Sciatic nerve (tissue), 2 donors: ENCODE results near the gene MGLL. TPM values are rescaled to one million over a fixed set of nuclear protein-coding genes. Genes with fewer than 3 reads are reported as not detected.

Source experiments
- ATAC-seq: fragments of 200-7000 bp; cut with Tn5 transposase; one replicate; pipeline ENCODE4 v1.9.1; 2020; ENCODE audit warnings: mild to moderate bottlenecking, moderate library complexity
- DNase-seq: peaks from one replicate; pipeline ENCODE4 v3.0.0-alpha.2; 2020; ENCODE audit warnings: low spot score
- intact Hi-C: fragments of 100-400 bp; cut with DNase I; formaldehyde crosslinking; loops from one replicate; pipeline ENCODE4 v1.14.2; 2022
- total RNA-seq: library from RNA; stranded (reverse); fragmentation: NEBNext Ultra II Directional; extraction: Animal tissue kit (Norgen Biotek cat#: 25700); gene quantifications from one replicate; pipeline ENCODE4 v1.2.1, GENCODE V29; 2021
- donor health status: DM: no; HTN: no; CAD: no.
- donor health status: DM: no; HTN: no; CAD: no.

The MGLL gene
- total RNA-seq, 1 donor from 2014 or later = 178 TPM

GRCh38 chr3:127815641-127816605 is 6.4 kb downstream of the MGLL start:
- intact Hi-C loops = loop anchor here (10.0 kb wide), 1 partner anchor 131 kb away; no protein-coding TSS in a partner anchor
- no peak for DNase-seq
- no peak for ATAC-seq

- DNase-seq (no peak), ATAC-seq (no peak)
- intact Hi-C loops = loop anchor here (10.0 kb wide), 1 partner anchor 130 kb away; no protein-coding TSS in a partner anchor
Measured at GRCh38 chr3:127815001-127815400, 7.3 kb downstream of the MGLL start.

DNA sequence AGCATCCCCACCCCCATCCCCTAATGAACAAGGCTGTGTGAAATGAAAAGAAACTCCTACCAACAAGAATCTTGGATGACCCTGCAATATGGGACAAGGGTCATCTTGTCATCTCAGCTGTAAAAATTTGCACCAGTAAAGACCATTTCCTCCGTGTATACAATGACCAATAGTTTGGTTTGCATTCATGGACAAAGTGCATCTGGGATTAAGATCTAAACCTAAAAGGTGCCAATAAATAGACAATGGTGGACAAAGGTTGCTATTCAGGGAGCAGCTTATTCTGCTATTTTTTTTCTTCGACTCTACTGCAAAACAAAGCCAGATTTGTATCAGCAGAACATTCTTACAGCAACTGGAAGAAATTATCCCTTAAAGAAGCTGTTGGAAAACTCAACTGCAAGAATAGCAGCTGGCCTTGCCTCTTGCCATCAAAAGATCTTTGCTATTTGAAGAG is 8.0 kb downstream of the MGLL start:
- intact Hi-C loops = loop anchor here (10.0 kb wide), 1 partner anchor 130 kb away; no protein-coding TSS in a partner anchor
- DNase-seq (no peak), ATAC-seq (peak; percentile 74)

- ATAC-seq = no peak
- intact Hi-C loops = loop anchor here (10.0 kb wide), 1 partner anchor 127 kb away; no protein-coding TSS in a partner anchor
- no peak for DNase-seq
Measured at GRCh38 chr3:127812151-127812550, 10.2 kb downstream of the MGLL start.

GRCh38 chr3:127811717-127812116 is 10.6 kb downstream of the MGLL start:
- intact Hi-C loops = loop anchor here (10.0 kb wide), 1 partner anchor 127 kb away; no protein-coding TSS in a partner anchor
- DNase-seq (no peak), ATAC-seq (no peak)

- ATAC-seq = no peak
- intact Hi-C loops = loop anchor here (10.0 kb wide), 1 partner anchor 125 kb away; no protein-coding TSS in a partner anchor
- DNase-seq = no peak
Measured at GRCh38 chr3:127809611-127810010, 12.7 kb downstream of the MGLL start.

- intact Hi-C loops = no loop called here
- DNase-seq (no peak), ATAC-seq (no peak)
Measured at GRCh38 chr3:127809211-127809610, 13.1 kb downstream of the MGLL start.

GRCh38 chr3:127808197-127808596 is 14.1 kb downstream of the MGLL start:
- ATAC-seq (no peak), DNase-seq (no peak)
- intact Hi-C loops = no loop called here

DNA sequence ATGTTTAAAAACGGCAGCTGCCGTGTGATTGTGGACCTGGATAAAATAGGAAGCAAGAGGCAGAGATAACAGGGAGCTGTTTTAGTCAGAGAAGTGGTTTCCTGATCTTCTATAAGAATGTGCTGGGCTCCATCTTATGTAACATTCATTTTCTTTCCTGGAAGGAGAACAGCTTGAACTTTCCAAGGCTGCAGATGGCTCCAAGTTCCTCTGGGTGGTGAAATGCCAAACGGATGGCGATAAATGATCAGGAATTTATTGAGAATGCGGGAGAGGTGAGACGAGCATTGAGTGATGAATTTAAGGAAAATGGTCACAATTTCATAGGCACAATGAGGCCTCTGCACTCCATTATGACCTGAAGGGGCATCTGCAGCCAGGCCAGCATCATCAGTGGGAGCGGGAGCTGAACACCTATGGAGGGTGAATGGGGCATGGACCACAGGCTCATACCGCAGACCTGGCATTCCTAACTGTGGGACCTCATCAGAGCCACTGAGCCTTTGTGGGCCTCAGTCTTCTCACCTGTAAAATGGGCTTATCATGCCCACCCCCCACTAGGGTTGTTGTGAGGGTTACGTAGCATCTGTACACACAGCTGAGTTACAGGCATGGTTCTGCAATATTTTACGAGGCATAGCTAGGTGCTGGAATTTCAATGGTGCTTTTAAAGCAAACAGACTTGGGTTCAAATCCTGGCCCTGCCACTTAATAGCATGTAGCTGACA is 17.1 kb downstream of the MGLL start:
- no peak for DNase-seq
- ATAC-seq = no peak
- intact Hi-C loops = no loop called here

DNA sequence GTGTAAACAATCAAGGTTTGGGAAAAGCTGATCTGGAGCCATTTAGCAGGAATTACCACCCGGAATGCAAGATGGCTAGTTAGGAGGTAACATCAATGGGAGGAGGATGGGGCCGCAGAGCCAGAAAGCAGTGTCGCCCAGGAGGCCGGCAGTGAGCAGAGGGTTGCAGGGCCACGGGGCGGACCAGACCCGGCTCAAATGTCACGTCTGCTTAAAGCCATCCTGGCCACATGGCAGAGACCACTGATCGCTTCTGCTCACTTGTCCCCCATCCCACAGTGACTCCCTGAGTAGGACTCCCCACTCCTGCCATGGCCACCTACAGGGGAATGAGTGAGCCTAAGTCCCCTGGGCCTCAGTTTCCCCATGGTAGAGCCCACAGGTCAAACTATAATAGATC is 18.2 kb downstream of the MGLL start:
- DNase-seq = no peak
- peak; percentile 20 for ATAC-seq
- intact Hi-C loops = no loop called here

DNA sequence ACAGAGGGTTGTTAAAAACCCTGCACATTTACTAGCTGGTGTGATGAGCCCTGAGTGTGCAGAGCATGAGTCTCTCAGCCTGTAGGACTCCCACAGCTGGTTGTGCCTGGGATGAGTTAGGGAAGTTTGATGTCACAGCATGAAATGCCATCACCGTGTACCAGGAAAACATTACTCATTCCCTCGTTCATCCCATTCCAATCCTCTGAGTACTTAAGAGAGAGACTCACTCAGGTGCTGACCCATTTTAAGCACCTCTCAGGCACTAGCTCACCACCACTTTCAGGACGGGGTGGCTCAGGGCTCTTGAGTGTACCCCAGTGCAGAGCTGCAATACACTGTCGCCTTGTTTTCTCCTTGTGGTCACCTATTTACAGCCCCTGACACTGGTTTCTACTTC is 18.7 kb downstream of the MGLL start:
- DNase-seq (no peak), ATAC-seq (no peak)
- intact Hi-C loops = no loop called here

DNA sequence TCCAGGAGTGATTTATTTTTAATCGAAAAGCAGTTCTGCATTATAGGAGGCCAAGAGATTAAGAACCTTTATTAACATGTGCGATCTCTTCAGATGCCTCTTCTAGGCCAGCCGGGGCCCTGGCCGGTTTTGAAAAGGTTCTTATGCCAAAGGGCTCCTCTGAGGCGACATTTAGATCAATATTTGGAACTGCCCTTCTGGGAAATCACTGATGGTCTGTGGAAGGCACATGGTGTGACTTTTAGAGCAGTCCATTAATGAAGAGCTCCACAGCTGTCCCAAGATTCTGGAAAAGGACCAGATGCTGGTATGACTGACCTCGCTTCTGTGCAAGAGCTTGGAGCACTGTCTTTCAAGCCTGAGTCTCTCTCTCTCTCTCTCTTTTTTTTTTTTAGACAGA is 19.7 kb downstream of the MGLL start:
- intact Hi-C loops = no loop called here
- no peak for ATAC-seq
- no peak for DNase-seq

- intact Hi-C loops = no loop called here
- no peak for DNase-seq
Measured at GRCh38 chr3:127801731-127802313, 20.5 kb downstream of the MGLL start.

GRCh38 chr3:127800508-127800907 is 21.8 kb downstream of the MGLL start:
- no peak for ATAC-seq
- intact Hi-C loops = no loop called here
- DNase-seq = peak; percentile 3

More at GRCh38 chr3:127801731-127802313, 20.5 kb downstream of the MGLL start:
- no peak for ATAC-seq

GRCh38 chr3:127799476-127800222 is 22.7 kb downstream of the MGLL start:
- intact Hi-C loops = no loop called here
- ATAC-seq (no peak), DNase-seq (peak; percentile 21)

DNA sequence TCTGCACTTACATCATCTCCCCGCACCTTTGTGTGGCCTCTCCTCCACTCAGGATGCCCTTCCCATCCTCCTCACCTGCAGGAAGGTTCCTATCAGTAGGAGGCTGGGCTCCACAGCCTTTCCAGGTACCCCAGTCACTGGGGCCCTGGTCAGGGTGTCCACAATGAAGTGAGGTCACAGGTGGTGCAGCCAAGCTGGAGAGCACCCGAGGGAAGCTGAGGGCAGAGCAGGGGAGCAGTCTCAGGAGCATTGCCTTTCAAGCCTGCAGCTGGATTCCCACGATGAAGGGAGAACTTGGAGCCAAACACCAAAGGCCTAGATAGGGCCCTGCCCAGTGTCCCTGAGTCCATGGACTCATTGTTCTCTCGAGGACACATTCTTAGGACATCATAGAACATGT is 23.6 kb downstream of the MGLL start:
- DNase-seq = peak; percentile 31
- intact Hi-C loops = no loop called here
- no peak for ATAC-seq

DNA sequence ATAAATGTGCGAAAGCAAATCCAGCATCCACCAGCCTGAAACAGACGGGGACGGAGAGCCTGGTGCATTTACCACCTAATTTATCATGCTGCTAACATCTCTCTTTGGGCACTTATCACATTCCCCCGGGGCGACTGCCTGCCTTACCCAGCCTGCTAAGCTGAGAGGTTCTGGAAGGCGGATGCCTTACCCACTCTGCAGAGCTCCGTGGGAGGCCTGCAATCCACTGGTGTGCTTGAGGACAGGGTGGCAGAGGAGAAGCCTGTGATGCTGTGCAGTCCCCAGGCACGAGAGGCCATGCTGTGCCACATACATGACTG is 25.5 kb downstream of the MGLL start:
- DNase-seq = peak; percentile 51
- ATAC-seq = no peak
- intact Hi-C loops = no loop called here

DNA sequence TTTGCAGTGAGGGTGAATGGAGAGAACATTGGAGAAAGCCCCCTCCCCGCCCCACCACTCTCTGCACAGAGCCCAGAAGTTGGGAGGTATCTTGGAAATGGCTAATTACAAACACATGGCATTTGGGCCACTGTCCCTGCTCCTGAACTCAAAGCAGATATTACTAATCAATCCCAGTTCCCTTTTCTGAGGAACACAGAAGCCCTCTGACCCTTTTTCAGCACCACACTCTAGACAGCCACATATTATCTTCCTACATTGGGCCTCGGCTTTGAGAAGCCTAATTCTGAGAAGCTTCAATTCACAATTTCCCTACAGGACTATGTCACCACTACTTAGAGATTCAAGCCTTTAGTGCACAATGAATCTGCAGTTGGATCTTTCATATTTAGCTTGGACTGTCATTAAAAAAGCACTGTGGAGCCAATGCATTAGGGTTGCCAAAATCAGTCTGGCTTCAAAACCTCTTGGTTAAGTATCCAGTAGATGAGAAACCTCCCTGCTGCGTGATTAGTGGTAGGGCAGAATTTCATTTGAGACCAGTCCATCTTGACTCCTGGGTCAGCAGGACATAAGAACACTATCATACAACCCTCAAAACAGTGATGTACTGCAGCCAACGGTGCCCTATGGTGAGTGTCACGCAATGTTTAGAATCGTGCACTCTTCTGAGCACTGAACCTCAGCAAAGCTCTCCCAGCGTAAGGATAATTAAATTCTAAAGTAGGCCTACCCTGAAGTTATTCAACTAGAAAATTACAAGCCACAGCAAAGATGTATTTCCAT is 26.1 kb downstream of the MGLL start:
- DNase-seq (peak; percentile 10), ATAC-seq (peak; percentile 29)
- intact Hi-C loops = no loop called here
